AG04450 (cell line): ENCODE measurements around the gene ARL15. TPM values are rescaled to one million over a fixed set of nuclear protein-coding genes. Genes with fewer than 3 reads are reported as not detected.

Experiments
- CTCF ChIA-PET: fragments of 300-600, 350-600 bp; formaldehyde crosslinking; extraction: SDS; loops from one replicate; lab custom pipeline; 2022; ENCODE audit warnings: antibody characterized with exemption, inconsistent platforms; lab: Charles Lee
- POLR2A ChIA-PET: fragments of 350-600 bp; formaldehyde crosslinking; extraction: SDS; loops from one replicate; lab custom pipeline; 2021; ENCODE audit warnings: antibody characterized with exemption, inconsistent platforms; lab: Yijun Ruan, JAX
- DNase-seq: peaks from one replicate; pipeline ENCODE4 v3.0.0-alpha.2; 2011; ENCODE audit warnings: low read depth, low spot score
- H3K27ac ChIP-seq: one replicate; pipeline ENCODE4 v1.5.1; 2012; ENCODE audit warnings: low read depth, low read length, control low read depth
- H3K27me3 ChIP-seq: one replicate; pipeline ENCODE4 v1.6.0; 2012; ENCODE audit warnings: low read length; ENCODE audit not compliant: control insufficient read depth, insufficient read depth
- H3K4me3 ChIP-seq: 2 replicates; pipeline ENCODE4 v1.5.1; 2011; ENCODE audit warnings: mild to moderate bottlenecking, low read depth, low read length, control low read depth
- H3K9me3 ChIP-seq: 2 replicates; pipeline ENCODE4 v1.5.1; 2012; ENCODE audit warnings: low read length; ENCODE audit not compliant: control insufficient read depth, insufficient read depth
- polyA plus RNA-seq: library from polyadenylated mRNA; depleted of rRNA; stranded (reverse); fragments of >200 nt; gene quantifications from 2 replicates; pipeline ENCODE4 v1.2.3, GENCODE V29; 2011
- TF ChIP-seq, protein P1 (sequence below): IDR thresholded peaks from 2 replicates; pipeline ENCODE4 v1.5.1; 2011; ENCODE audit warnings: low read depth, low read length, control low read depth, inconsistent platforms

Gene ARL15
- polyA plus RNA-seq, 1 experiment = 16.0 TPM

DNA sequence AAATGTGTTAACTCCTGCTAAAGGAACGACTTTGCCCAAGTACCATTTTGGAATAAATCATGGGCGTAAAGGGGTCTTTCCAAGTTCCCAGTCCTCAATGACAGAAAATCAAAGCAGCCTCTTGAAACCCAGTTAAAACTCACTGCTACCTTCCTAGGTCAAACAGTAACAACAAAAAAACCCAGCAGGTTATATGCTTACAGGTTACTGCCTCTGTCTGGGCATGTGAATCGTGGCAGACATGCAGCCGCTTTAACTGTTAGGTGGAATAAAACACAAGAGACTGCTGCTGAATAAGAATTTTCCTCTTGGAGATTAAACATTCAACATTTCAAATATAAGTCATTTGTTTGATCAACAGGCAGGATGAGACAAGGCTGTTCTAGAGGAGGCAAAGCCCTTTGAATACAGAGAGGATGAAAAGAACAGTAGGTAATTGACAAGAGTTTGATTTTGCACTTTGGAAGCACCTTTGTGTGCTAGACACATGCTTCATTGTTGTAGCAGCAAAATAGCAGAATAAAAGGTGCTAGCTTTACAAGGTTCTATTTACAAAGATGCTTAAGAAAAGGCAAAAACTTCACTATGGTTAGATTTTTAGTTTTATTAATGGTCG is 430.6 kb downstream of the ARL15 start:
- no peak for DNase-seq
- CTCF ChIA-PET = no interaction called here
- no peaks in the 10 kb centered on the region for H3K9me3 ChIP-seq
- H3K27ac ChIP-seq = no peak overlapping the region
- TF ChIP-seq, protein P1, sequence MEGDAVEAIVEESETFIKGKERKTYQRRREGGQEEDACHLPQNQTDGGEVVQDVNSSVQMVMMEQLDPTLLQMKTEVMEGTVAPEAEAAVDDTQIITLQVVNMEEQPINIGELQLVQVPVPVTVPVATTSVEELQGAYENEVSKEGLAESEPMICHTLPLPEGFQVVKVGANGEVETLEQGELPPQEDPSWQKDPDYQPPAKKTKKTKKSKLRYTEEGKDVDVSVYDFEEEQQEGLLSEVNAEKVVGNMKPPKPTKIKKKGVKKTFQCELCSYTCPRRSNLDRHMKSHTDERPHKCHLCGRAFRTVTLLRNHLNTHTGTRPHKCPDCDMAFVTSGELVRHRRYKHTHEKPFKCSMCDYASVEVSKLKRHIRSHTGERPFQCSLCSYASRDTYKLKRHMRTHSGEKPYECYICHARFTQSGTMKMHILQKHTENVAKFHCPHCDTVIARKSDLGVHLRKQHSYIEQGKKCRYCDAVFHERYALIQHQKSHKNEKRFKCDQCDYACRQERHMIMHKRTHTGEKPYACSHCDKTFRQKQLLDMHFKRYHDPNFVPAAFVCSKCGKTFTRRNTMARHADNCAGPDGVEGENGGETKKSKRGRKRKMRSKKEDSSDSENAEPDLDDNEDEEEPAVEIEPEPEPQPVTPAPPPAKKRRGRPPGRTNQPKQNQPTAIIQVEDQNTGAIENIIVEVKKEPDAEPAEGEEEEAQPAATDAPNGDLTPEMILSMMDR = no peak
- no peak overlapping the region for H3K4me3 ChIP-seq
- POLR2A ChIA-PET = no interaction called here
- H3K27me3 ChIP-seq = no peaks in the 10 kb centered on the region

DNA sequence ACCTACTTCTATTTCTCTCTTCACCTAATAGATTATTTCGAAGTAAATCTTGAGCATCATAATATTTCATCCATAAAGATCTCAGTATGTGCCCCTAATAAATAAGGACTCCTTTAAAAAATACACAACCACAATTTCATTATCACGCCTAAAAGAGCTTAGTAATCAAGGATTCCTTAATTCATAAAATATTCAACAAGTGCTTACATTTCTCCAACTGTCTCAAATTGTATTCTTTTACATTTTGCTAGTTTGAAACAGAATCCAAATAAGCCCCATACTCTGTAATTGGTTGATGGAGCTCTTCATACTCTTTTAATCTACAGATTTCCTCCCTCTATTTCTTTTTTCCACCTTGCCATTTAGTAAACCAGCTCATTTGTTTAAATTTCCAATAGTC is 432.4 kb downstream of the ARL15 start:
- Histone ChIP-seq H3K27ac (no peak overlapping the region), H3K27me3 (no peaks in the 10 kb centered on the region), H3K9me3 (no peaks in the 10 kb centered on the region), H3K4me3 (no peak overlapping the region)
- DNase-seq = no peak
- ChIA-PET POLR2A (no interaction called here), CTCF (interaction anchor here (1.1 to 1.6 kb wide), 2 partner anchors 11 to 40 kb away, joined by 3 read pairs; no protein-coding TSS in a partner anchor)
- TF ChIP-seq, protein P1 = no peak

DNA sequence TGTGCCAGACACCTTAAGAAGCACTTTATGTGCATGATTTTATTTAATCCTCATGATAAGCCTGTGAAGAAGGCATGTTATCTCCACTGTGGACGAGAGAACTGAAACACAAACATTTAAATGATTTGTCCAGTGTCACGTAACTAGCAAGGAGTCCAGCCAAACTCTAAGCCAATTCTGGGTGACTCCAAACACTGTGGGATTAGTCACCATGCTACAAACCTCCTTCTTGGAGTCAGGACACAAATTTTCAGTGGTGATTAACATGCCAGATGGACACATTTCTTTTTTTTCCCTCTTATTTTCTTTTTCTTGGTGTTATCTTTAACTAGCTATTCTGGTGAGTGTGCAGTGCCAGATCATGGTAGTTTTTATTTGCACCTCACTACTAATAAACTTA is 433.1 kb downstream of the ARL15 start:
- CTCF ChIA-PET = interaction anchor here (1.6 kb wide), 1 partner anchor 12 kb away, joined by 3 read pairs; no protein-coding TSS in a partner anchor
- no peak overlapping the region for H3K4me3 ChIP-seq
- POLR2A ChIA-PET = no interaction called here

GRCh38 chr5:53874409-53874808 is 436.0 kb downstream of the ARL15 start:
- no peak overlapping the region for H3K4me3 ChIP-seq
- no peaks in the 10 kb centered on the region for H3K9me3 ChIP-seq
- TF ChIP-seq, protein P1 = peak; percentile 16; the same call in 1 of the 2 replicates
- no peak overlapping the region for H3K27ac ChIP-seq
- POLR2A ChIA-PET = no interaction called here
- DNase-seq = no peak
- CTCF ChIA-PET = no interaction called here
- H3K27me3 ChIP-seq = no peaks in the 10 kb centered on the region

More for the DNA sequence above, 433.1 kb downstream of the ARL15 start:
- Histone ChIP-seq H3K27ac (no peak overlapping the region), H3K9me3 (no peaks in the 10 kb centered on the region), H3K27me3 (no peaks in the 10 kb centered on the region)
- TF ChIP-seq, protein P1 = no peak
- DNase-seq = peak; percentile 32

DNA sequence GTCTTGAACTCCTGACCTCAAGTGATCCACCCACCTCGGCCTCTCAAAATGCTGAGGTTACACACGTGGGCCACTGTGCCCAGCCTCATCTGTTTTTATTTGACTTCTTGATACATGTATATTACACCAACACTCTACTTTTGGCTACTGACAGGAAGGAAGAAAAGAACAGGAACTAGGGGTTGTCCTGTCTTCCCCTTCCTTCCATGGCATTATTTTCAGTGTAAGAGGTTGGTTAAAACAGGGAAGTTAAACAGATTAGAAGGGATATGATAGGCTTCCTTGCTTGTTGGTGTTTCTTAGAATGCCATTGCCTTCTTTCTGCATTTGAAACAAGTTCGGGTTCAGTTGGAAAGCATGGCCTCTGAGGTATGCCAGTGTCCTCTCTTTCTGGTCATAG is 437.1 kb downstream of the ARL15 start:
- Histone ChIP-seq H3K9me3 (no peaks in the 10 kb centered on the region), H3K27ac (no peak overlapping the region), H3K4me3 (no peak overlapping the region), H3K27me3 (no peaks in the 10 kb centered on the region)
- ChIA-PET POLR2A (no interaction called here), CTCF (no interaction called here)
- TF ChIP-seq, protein P1 = no peak
- DNase-seq = no peak
